GM18873 (cell line): ENCODE results near the gene BPIFA3.

Source experiments
- ATAC-seq: cut with Tn5 transposase; IDR thresholded peaks from one replicate; pipeline ENCODE4 v1.9.1; 2021; ENCODE audit warnings: mild to moderate bottlenecking, moderate library complexity, moderate number of reproducible peaks; ENCODE audit not compliant: unreplicated experiment, low FRiP score

BPIFA3 gene

DNA sequence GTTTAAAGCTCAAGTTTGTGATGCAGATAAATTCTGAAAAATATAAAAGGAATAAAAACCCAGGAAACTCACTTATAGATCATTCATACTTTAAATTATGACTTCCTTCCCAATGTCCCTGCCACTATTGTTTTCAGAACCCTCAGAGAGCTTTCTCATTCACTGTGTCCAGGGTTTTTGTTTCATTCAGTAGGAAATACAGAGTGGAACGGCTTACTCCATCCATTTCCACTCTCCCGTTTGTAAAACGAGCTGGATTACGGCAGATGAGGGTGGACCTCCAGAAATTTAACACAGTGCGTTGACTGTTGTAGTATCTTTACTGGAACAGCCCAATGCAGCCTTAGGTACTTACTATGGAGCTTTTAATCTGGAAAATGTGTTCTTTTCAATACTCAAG is 42.2 kb downstream of the BPIFA3 start:
- no peak for ATAC-seq

DNA sequence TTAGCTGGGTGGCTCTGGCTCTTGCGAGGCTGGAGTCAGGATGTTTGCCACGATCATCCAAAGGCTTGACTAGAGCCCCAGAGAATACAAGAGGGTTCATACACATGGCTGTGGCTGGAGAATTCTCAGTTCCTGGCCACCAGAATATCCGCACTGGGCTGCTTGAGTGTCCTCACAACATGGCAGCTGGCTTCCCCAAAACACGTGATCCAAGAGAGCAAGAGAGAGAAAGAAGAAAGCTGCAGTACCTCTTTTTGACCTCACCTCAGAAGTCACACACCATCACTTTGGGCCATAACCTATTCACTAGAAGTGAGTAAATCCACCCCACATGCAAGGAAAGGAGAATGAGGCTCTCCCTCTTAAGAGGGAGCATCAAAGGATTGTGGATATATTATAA is 44.3 kb downstream of the BPIFA3 start:
- no peak for ATAC-seq

DNA sequence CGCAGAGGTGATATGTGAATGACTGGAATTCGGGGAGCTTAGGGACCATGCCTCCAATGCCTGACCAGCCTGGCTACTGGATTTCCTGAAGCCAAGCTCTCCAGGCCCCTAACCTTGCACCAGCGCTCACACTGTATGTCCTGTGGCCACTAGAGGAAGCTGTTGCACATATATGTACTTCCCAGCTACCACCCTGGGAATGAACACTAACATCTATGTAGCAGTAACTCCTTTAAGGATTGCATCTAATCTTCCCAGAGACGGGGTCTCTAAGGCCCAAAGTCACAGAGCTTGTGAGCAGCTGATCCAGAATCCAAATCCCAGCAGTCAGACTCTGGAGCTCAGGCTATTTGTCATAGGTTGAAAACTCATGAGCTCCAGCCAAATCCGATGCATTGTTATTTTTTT is 45.5 kb downstream of the BPIFA3 start:
- ATAC-seq: no peak

GRCh38 chr20:33263784-33264183 is 46.6 kb downstream of the BPIFA3 start:
- no peak for ATAC-seq

GRCh38 chr20:33267701-33268100 is 50.5 kb downstream of the BPIFA3 start:
- no peak for ATAC-seq

DNA sequence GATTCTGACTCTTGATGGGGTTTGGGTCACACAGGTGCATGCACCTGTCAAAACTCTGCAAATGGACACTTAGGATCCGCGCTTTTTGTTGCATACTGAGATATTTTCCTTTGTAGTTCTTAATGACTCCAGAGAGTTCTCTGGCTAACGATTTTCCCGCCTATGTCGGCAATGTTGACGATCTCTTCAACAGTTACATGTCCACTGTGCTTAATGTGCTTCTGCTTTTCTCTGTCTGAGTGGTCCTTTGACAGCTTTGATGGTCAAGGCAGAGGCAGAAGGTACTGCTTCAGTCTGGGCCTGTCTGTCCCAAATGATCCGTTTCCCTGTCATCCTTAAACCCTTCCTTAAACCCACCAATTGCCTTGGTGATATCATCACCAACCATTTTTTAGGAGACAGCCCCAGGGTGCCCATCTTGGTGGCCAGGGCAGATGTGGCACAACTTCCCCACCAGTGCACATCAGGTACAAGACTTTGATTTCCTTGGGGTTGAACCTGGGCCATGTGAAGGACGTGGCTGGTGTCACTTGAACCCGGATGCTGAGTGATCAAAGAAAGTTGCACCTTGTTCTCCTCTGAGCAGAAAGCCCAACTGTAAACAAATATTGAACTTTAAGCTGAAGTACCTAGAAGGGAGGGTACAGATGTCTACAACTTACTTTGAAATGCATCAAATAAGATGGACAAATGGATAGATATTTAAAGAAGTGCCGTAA is 55.2 kb downstream of the BPIFA3 start:
- no peak for ATAC-seq

- ATAC-seq: no peak
These were observed 56.1 kb downstream of the BPIFA3 start for GRCh38 chr20:33273117-33273851.

DNA sequence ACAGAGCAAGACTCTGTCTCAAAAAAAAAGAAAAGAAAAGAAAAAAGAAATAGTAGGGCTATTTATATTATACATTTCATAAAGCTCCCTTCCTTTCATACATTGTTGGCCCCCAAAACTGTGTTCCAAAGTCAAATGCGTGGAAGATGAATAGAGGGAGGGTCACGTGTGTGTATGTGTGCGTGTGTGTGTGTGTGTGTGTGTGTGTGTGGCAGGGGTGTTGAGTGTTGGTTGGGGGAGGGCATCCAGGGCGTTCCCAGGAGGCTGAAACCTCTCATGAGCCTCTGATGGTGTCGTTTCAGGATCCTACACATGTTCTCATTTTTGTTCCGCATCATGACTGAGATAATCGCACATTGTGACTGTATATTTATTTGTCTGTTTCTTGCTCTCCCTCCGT is 58.1 kb downstream of the BPIFA3 start:
- no peak for ATAC-seq

DNA sequence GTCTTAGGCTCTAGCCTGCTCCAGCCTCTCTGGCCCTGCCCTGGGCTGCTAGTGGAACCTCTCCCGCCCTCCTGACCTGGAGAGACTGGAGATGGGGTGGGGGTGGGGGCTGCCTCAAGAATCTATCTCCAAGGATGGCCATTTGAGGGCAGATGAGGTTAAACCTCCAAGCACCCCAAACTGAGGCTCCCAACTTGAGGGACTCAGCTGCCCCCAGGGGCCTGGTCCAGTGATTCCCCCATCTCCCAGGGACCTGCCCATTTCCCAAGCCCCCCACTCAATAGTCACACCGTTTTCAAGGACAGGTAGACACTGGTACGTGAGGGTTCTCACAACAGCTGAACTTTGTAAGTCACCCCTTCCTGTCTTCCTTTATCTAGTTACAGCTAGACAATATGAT is 58.7 kb downstream of the BPIFA3 start:
- ATAC-seq: no peak

DNA sequence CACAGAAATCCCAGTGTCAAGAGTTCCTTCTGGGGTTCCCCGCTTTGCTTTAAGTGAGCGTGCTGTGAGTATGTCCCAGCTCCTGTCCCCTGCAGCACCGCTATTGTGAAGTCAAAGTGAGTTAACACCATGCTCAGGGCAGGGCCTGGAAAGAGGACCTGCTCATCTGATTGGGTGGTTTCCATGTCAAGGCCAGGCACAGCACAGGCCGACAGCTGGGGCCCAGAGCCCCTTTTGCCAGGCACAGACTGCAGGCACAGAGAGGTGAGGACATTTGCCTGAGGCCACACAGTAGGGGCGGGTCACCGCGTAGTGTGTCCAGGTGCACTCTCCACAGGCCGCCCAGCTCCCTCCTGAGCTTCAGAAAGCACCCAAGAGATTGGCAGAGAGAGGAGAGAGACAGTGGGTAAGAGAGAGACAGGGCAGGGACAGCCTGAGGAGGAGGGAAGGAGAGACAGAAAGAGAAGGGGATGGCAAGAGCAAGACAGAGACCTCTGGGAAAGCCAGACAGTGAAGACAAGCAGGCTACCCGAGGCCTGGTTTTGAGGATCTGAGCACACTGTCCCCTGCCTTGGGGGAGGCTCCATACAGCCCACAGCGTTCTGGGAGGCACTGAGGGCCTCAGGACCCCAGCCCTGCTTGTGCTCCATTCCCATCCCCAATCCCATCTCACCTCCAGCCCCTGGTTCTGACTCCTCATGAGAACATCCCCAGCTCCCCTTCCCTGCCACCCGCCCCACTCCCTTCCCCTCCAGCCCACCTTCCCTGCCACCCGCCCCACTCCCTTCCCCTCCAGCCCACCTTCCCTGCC is 59.4 kb downstream of the BPIFA3 start:
- ATAC-seq: no peak
